Left forelimb (tissue), 1 donor: ENCODE measurements around the gene TMEM131.
"Not testable (repeated sequence)": the region's sequence is repeated elsewhere in the genome, so short reads cannot be mapped to it uniquely, and the experiment has no call there.

Experiments
- DNase-seq: peaks from one replicate; pipeline ENCODE4 v3.0.0-alpha.2; 2018; ENCODE audit warnings: low spot score

TMEM131 gene

DNA sequence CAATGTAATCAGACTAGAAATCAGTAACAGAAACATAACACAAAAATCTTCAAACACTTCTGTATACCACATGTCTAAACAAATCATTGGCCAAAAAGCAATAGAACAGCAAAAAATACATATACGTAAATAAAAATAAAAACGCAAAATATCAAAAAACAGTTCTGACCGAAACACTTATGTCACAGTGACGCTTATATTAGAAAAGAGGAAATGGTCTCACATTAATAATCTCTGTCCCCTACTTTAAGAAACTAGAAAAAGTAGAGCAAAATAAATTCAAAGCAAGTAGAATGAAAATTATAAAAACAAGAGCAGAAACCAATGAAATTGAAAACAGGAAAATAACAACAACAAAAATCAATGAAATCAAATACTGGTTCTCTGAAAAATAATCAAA is 41.9 kb downstream of the TMEM131 start:
- no peak for DNase-seq

DNA sequence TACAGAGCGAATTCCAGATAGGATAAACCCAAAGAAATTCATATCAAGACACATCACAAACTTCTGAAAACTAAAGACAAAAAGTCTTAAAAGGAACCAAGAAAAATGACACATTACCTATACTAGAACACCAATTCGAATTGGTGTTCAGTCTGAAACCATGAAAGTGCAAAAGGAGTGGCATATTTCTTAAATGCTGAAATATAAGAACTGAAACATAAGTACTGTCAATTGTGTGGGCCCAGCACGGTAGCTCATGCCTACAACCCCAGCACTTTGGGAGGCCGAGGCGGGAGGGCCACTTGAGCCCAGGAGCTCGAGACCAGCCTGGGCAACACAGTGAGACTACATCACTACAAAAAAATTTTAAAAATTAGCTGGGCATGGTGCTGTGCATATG is 43.4 kb downstream of the TMEM131 start:
- no peak for DNase-seq

DNA sequence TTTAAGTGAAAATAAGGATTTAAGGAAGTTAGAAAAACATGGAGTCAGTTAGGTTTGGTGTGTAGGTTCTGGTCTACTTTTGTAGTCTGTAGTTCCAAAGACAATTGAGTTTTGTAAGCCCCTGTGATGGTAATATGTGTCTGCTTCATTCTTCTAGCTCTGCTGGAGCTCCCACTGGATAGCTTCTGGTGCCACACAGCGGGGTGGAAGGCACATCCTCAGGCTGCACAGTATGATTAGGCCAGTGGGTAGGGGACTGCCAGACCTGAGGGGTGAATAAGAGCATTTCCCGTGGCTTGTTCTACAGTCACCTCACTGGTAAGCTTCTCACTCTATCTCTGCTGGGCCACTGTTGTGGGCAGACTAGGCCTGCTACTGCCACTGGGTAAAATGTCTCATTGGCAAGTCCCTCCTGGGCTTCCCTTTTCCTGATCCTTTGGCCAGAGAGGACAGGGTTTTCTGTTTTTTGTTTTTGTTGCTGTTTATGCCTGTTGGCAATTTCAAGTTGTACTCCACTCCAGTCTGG is 44.5 kb downstream of the TMEM131 start:
- no peak for DNase-seq

GRCh38 chr2:97950329-97951154 is 45.2 kb downstream of the TMEM131 start:
- no peak for DNase-seq

DNA sequence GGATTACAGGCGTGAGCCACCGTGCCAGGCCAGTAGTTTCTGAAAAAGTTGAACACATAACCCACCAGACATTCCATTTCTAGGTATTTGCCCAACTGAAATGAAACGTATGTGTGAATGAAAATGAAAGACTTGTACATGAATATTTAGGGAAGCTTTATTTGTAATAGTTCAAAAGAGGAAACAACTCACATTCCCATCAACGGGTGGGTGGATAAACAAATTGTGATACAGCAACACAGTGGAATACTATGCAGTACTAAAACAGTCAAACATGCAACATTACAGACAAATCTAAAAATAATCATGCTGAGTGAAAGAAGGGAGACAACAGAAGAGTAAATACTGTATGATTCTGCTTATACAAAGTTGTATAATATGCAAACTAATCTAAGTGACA is 46.8 kb downstream of the TMEM131 start:
- no peak for DNase-seq

DNA sequence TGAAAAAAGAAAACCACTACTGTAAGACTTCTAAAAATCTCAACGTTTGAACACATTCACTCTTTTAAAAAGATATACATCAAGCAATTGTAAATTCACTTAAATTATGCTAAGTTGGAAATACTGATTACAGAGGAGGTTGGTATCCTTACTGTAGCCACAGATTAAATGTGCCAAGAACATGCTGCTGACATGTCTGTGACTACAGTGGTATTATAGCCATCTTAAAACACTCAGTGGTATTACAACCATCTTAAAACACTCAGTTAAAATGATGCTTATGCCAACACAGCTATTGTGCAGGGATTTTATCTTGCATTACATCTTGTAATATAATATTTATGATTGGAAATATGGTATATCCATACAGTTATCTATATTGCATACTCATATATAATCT is 50.0 kb downstream of the TMEM131 start:
- DNase-seq: no peak

- no peak for DNase-seq
Measured at GRCh38 chr2:97936881-97937280, 58.9 kb downstream of the TMEM131 start.

- no peak for DNase-seq
Measured at GRCh38 chr2:97936199-97936598, 59.5 kb downstream of the TMEM131 start.

GRCh38 chr2:97935719-97936161 is 60.0 kb downstream of the TMEM131 start:
- no peak for DNase-seq

GRCh38 chr2:97932975-97933662 is 62.6 kb downstream of the TMEM131 start:
- DNase-seq: no peak

DNA sequence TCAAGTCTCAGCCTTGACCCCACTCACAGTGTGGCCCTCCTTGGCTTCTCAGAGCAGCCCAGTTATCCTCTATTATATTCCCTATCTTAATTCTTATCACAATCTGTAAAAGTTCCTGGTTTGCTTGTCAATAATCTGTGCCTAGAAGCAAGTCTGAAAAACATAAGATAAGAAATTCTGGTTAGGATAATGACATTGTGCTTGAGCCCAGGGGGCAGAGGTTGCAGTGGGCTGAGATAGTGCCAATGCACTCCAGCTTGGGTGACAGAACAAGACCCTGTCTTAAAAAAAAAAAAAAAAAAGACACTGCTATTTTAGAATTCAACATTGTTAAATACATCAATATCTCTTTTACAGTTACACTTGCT is 63.9 kb downstream of the TMEM131 start:
- no peak for DNase-seq

DNA sequence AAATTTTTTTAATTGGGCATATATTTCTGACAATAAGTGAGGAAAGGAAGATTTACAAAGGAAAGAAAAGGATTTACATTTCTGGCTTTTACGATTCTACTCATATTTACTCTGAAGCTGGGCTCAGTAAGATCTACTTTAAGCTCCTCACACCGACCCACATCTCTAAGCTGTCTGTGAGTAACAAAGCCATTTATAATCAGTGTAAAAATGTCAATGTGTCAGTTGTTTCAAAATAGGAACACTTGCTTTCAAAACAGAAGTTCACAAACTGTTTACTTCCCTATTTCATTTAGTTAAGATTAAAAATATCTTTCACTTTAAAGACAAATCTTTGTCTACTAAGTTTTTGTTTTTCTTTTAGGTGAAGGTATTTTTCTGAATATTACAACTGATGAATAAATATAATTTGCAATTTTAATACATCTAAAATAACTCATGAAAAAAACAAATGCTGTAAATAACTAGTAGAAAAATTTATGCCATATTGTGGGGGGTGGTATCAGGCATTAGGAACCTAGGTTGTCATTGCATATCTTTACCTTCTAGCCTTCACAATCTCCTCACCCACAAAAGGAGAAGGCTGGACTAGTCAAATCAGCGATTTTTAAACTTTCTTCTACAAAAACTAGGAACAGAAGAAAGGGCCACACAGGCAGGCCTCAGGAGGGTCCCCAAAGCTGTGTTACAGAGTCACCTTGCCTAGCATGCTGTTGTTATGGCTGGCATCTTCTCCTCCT is 64.5 kb downstream of the TMEM131 start:
- DNase-seq: no peak

GRCh38 chr2:97928591-97928990 is 67.2 kb downstream of the TMEM131 start:
- no peak for DNase-seq

GRCh38 chr2:97926946-97927345 is 68.8 kb downstream of the TMEM131 start:
- no peak for DNase-seq

DNA sequence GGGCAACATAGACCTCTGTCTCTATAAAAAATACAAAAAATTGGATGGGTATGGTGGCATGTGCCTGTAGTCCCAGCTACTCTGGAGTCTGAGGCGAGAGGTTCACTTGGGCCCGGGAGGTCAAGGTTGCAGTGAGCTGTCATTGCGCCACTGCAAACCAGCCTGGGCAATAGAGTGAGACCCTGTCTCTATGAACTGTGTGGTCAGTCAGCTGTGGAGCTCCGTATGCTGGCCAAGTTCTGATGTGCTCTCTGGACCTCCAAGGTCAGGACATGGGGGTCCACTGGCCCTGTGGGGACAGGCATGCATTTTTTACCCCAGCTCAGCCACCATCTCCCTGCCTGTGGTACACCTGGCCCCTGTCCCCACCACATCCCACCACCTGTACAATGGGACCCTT is 71.6 kb downstream of the TMEM131 start:
- no peak for DNase-seq

- DNase-seq: no peak
Measured at GRCh38 chr2:97919858-97920257, 75.9 kb downstream of the TMEM131 start.

GRCh38 chr2:97918818-97919217 is 76.9 kb downstream of the TMEM131 start:
- DNase-seq: no peak

- not testable (repeated sequence) for DNase-seq
Measured at GRCh38 chr2:97917668-97918067, 78.1 kb downstream of the TMEM131 start.

DNA sequence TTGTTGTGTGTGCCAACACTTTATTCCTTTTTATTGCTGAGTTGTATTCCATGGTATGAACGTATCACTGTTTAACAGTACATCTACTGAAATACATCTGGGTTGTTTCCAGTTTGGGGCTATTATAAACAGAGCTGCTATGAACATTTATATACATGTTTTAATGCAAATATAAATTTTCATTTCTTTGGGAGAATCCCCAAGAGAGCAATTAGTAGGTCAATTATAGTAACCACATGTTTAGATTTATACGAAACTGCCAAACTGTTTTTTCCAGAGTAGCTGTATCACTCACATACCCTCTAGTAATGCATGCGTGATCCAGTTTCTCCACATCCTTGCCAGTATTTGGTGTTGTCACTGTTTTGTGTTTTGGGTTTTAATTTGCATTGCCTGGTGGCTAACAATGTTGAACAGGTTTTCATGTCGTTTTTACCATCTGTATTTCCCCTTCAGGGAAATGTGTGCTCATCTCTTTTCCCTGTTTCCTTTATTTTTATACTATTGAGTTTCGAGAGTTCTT is 81.0 kb downstream of the TMEM131 start:
- no peak for DNase-seq

GRCh38 chr2:97913846-97914245 is 81.9 kb downstream of the TMEM131 start:
- no peak for DNase-seq

- no peak for DNase-seq
Measured at GRCh38 chr2:97911922-97912575, 83.7 kb downstream of the TMEM131 start.
